IMR-90 (cell line): ENCODE measurements around the gene TRPC3. TPM values are rescaled to one million over a fixed set of nuclear protein-coding genes. Genes with fewer than 3 reads are reported as not detected.
A peak's percentile ranks its signal among the peaks of the same experiment; 100 is the strongest.

Experiments
- ATAC-seq: fragments of 200-7000 bp; cut with Tn5 transposase; 2 replicates; pipeline ENCODE4 v1.9.1; 2020; ENCODE audit warnings: low read depth, mild to moderate bottlenecking, moderate library complexity
- BruUV-seq: library from RNA; stranded (reverse); fragments of 400-500 nt; replicated peaks from 2 replicates; lab custom pipeline; 2021; lab: Mats Ljungman, UMichigan
- CTCF ChIA-PET: fragments of 300-600 bp; formaldehyde crosslinking; extraction: SDS; loops from one replicate; lab custom pipeline; 2021; ENCODE audit warnings: antibody characterized with exemption; lab: Yijun Ruan, JAX
- POLR2A ChIA-PET: fragments of 300-600 bp; sonication (Branson Sonifier 250); formaldehyde crosslinking; loops from one replicate; lab custom pipeline; 2022; ENCODE audit warnings: antibody characterized with exemption; ENCODE audit not compliant: unreplicated experiment; lab: Charles Lee
- DNase-seq: peaks from one replicate; pipeline ENCODE4 v3.0.0; 2013
- H2AFZ ChIP-seq: replicated peaks from 2 replicates; pipeline ENCODE3; 2013; ENCODE audit warnings: low read length, mild to moderate bottlenecking; ENCODE audit not compliant: poor library complexity
- H2AK5ac ChIP-seq: 2 replicates; pipeline ENCODE4 v1.6.1; 2013; ENCODE audit warnings: low read depth, low read length, inconsistent platforms
- H2AK9ac ChIP-seq: replicated peaks from 2 replicates; pipeline ENCODE3; 2013; ENCODE audit warnings: mild to moderate bottlenecking, low read depth, low read length, moderate library complexity; ENCODE audit not compliant: poor library complexity
- H2BK120ac ChIP-seq: 2 replicates; pipeline ENCODE4 v1.6.1; 2013; ENCODE audit warnings: low read depth, low read length, inconsistent platforms
- H2BK15ac ChIP-seq: 3 replicates; pipeline ENCODE4 v1.6.1; 2013; ENCODE audit warnings: low read depth, low read length, inconsistent platforms
- H2BK20ac ChIP-seq: 2 replicates; pipeline ENCODE4 v1.6.1; 2013; ENCODE audit warnings: low read depth, mild to moderate bottlenecking, inconsistent platforms, low read length, moderate library complexity
- H2BK5ac ChIP-seq: 2 replicates; pipeline ENCODE4 v1.6.1; 2013; ENCODE audit warnings: mild to moderate bottlenecking, low read depth, low read length, inconsistent platforms; ENCODE audit not compliant: poor library complexity, severe bottlenecking
- H3K14ac ChIP-seq: replicated peaks from 2 replicates; pipeline ENCODE4 v1.6.1; 2013; ENCODE audit warnings: low read depth, low read length, inconsistent platforms
- H3K18ac ChIP-seq: 2 replicates; pipeline ENCODE4 v1.6.1; 2013; ENCODE audit warnings: low read depth, low read length, control low read depth
- H3K23ac ChIP-seq: 2 replicates; pipeline ENCODE4 v1.6.1; 2013; ENCODE audit warnings: low read depth, low read length, inconsistent platforms
- H3K27ac ChIP-seq: 2 replicates; pipeline ENCODE4 v1.5.1; 2013; ENCODE audit warnings: mild to moderate bottlenecking, control low read depth, low read length; ENCODE audit not compliant: insufficient read depth
- H3K27me3 ChIP-seq: 2 replicates; pipeline ENCODE4 v1.6.1; 2013; ENCODE audit warnings: low read length; ENCODE audit not compliant: control insufficient read depth, insufficient read depth
- H3K36me3 ChIP-seq: 2 replicates; pipeline ENCODE4 v1.6.1; 2013; ENCODE audit warnings: low read length, mixed read lengths; ENCODE audit not compliant: control insufficient read depth, insufficient read depth
- H3K4ac ChIP-seq: 2 replicates; pipeline ENCODE4 v1.6.1; 2013; ENCODE audit warnings: low read depth, low read length, inconsistent platforms
- H3K4me1 ChIP-seq: 2 replicates; pipeline ENCODE4 v1.6.1; 2013; ENCODE audit warnings: low read length, mixed read lengths; ENCODE audit not compliant: control insufficient read depth, insufficient read depth
- H3K4me2 ChIP-seq: 2 replicates; pipeline ENCODE4 v1.6.1; 2013; ENCODE audit warnings: low read depth, mild to moderate bottlenecking, control low read depth, low read length, moderate library complexity
- H3K4me3 ChIP-seq: 2 replicates; pipeline ENCODE4 v1.5.1; 2013; ENCODE audit warnings: low read depth, mild to moderate bottlenecking, control low read depth, low read length, moderate library complexity; ENCODE audit not compliant: insufficient read depth
- H3K56ac ChIP-seq: 2 replicates; pipeline ENCODE4 v1.6.1; 2013; ENCODE audit warnings: low read length, inconsistent platforms; ENCODE audit not compliant: insufficient read depth; ENCODE audit errors: extremely low read depth
- H3K79me1 ChIP-seq, 2 experiments: 2 replicates each; pipeline ENCODE4 v1.6.1; 2013; ENCODE audit warnings: low read length in 2 of 2, inconsistent platforms in 1 of 2, low read depth in 1 of 2
- H3K9ac ChIP-seq: 2 replicates; pipeline ENCODE4 v1.6.1; 2013; ENCODE audit warnings: low read depth, low read length, control low read depth
- H3K9me1 ChIP-seq: 2 replicates; pipeline ENCODE4 v1.6.1; 2013; ENCODE audit warnings: low read length, inconsistent platforms; ENCODE audit not compliant: insufficient read depth
- H3K9me3 ChIP-seq: 2 replicates; pipeline ENCODE4 v1.6.1; 2013; ENCODE audit warnings: low read length; ENCODE audit not compliant: control insufficient read depth, insufficient read depth
- H4K20me1 ChIP-seq: 2 replicates; pipeline ENCODE4 v1.6.1; 2013; ENCODE audit warnings: low read length, inconsistent platforms; ENCODE audit not compliant: insufficient read depth
- H4K5ac ChIP-seq: 2 replicates; pipeline ENCODE4 v1.6.1; 2013; ENCODE audit warnings: mild to moderate bottlenecking, low read depth, low read length, control low read depth
- H4K8ac ChIP-seq, 2 experiments: 2 replicates each; pipeline ENCODE4 v1.6.1; 2013; ENCODE audit warnings: low read depth in 2 of 2, low read length in 2 of 2, control low read depth in 1 of 2, inconsistent platforms in 1 of 2
- H4K91ac ChIP-seq: 2 replicates; pipeline ENCODE4 v1.6.1; 2013; ENCODE audit warnings: low read depth, low read length, inconsistent platforms; ENCODE audit not compliant: insufficient read depth
- CEBPB ChIP-seq: IDR thresholded peaks from 2 replicates; pipeline ENCODE4 v1.6.1; 2012; ENCODE audit warnings: low read depth, low read length, improper control_type of control experiment
- POLR2A ChIP-seq: IDR thresholded peaks from 2 replicates; pipeline ENCODE4 v1.6.1; 2012; ENCODE audit warnings: mild to moderate bottlenecking, low read depth, low read length
- USF2 ChIP-seq: fragments of 150-350 bp; IDR thresholded peaks from 2 replicates; pipeline ENCODE4 v1.6.1; 2017; ENCODE audit warnings: mild to moderate bottlenecking, antibody characterized with exemption, low read length, low read depth
- dilution Hi-C: fragments of 300-500 bp; cut with HindIII; formaldehyde crosslinking; loops from one replicate; pipeline ENCODE4 v1.14.3; 2018; ENCODE audit warnings: low sequenced_read_pairs; ENCODE audit not compliant: unreplicated experiment
- in situ Hi-C: fragments of 300-500 bp; cut with MboI; formaldehyde crosslinking; loops from 3 replicates; pipeline ENCODE4 v1.14.3; 2019; ENCODE audit warnings: low sequenced_read_pairs, inconsistent platforms, mixed read lengths
- intact Hi-C: fragments of 100-400 bp; cut with micrococcal nuclease; formaldehyde crosslinking; loops from 2 replicates; pipeline ENCODE4 v1.10.0; 2022
- polyA plus RNA-seq, 3 experiments: library from polyadenylated mRNA; depleted of rRNA; stranded (reverse); fragments of >200 nt; gene quantifications; 2 replicates each; pipeline ENCODE4 v1.2.3, GENCODE V29; 2012; ENCODE audit warnings: low replicate concordance in 1 of 3
- total RNA-seq: library from RNA; depleted of rRNA; stranded (reverse); fragments of >200 nt; gene quantifications from 2 replicates; pipeline ENCODE4 v1.2.3, GENCODE V29; 2012

Gene TRPC3
- total and polyA plus RNA-seq, 2 of the 4 experiments (the other 2 are of a cell fraction) = 1.1 to 2.7 TPM

- no peaks in the 10 kb centered on the region; the same call in 1 of the 2 replicates for H3K27me3 ChIP-seq
- H2BK20ac ChIP-seq = no peak overlapping the region
- H3K9ac ChIP-seq = no peak overlapping the region
- no peak overlapping the region for H2BK120ac ChIP-seq
- H3K4me1 ChIP-seq = peaks cover 2% of the 10 kb centered on the region; the same call in 1 of the 2 replicates
- no peak overlapping the region for H3K4me3 ChIP-seq
- no peak overlapping the region for H3K14ac ChIP-seq
- H4K91ac ChIP-seq = no peak overlapping the region
- H3K27ac ChIP-seq = no peak overlapping the region
- H2AK9ac ChIP-seq = no peak overlapping the region
- no peak overlapping the region for H2AFZ ChIP-seq
- no peak for ATAC-seq
- H3K4ac ChIP-seq = no peak overlapping the region
- TF ChIP-seq USF2 = no peak
- peak; percentile 84 for TF ChIP-seq CEBPB
- TF ChIP-seq POLR2A = no peak
- H4K20me1 ChIP-seq = no peaks in the 10 kb centered on the region
- dilution Hi-C loops (no loop called here), intact Hi-C loops (no loop called here), in situ Hi-C loops (no loop called here)
- no peak for DNase-seq
- CTCF ChIA-PET = no interaction called here
- no peak overlapping the region for H3K4me2 ChIP-seq
- no peak overlapping the region for H4K8ac ChIP-seq
- H3K9me1 ChIP-seq = no peaks in the 10 kb centered on the region
- H2BK15ac ChIP-seq = no peak overlapping the region
- POLR2A ChIA-PET = no interaction called here
- H4K5ac ChIP-seq = no peak overlapping the region
- H3K18ac ChIP-seq = no peak overlapping the region
- no peak overlapping the region for H3K23ac ChIP-seq
- no peak overlapping the region for H2BK5ac ChIP-seq
- no peaks in the 10 kb centered on the region for H3K9me3 ChIP-seq
- no peak overlapping the region for H2AK5ac ChIP-seq
- H3K56ac ChIP-seq = no peak overlapping the region
- no peaks in the 10 kb centered on the region for H3K79me1 ChIP-seq
- BruUV-seq = no TSS peak
- H3K36me3 ChIP-seq = no peaks in the 10 kb centered on the region
These were observed 40.1 kb upstream of the TRPC3 start for GRCh38 chr4:121991968-121992367.
